HCT116 (cell line): ENCODE results near the gene NR2C2. TPM values are rescaled to one million over a fixed set of nuclear protein-coding genes. Genes with fewer than 3 reads are reported as not detected.

ENCODE experiments used
- ATAC-seq: fragments of 200-7000 bp; cut with Tn5 transposase; 2 replicates; pipeline ENCODE4 v1.9.1; 2020; ENCODE audit warnings: mild to moderate bottlenecking, moderate library complexity
- BruUV-seq: library from RNA; stranded (reverse); fragments of 400-500 nt; replicated peaks from 2 replicates; lab custom pipeline; 2021; lab: Mats Ljungman, UMichigan
- CTCF ChIA-PET: fragments of 300-600 bp; sonication (Branson Sonifier 250); formaldehyde crosslinking; loops from one replicate; lab custom pipeline; 2021; ENCODE audit warnings: antibody characterized with exemption; lab: Charles Lee
- POLR2A ChIA-PET: fragments of 300-600, 350-600 bp; sonication (Branson Sonifier 250); formaldehyde crosslinking; loops from one replicate; lab custom pipeline; 2021; ENCODE audit warnings: antibody characterized with exemption; lab: Charles Lee
- RAD21 ChIA-PET, 2 experiments: fragments of 300-600 bp; sonication (Branson Sonifier 250); formaldehyde crosslinking; loops; one replicate each; lab custom pipeline; 2023; ENCODE audit warnings: low total read pairs in 2 of 2; ENCODE audit not compliant: uncharacterized antibody in 2 of 2, unreplicated experiment in 2 of 2, low non-redundant PET in 1 of 2; lab: Charles Lee
- DNase-seq: peaks from one replicate; pipeline ENCODE4 v3.0.0-alpha.2; 2010; ENCODE audit warnings: low read depth, low spot score
- H2AFZ ChIP-seq: fragments of 200-600 bp; shearing (Covaris generic), sonication (generic); 2 replicates; pipeline ENCODE4 v1.6.1; 2017; ENCODE audit warnings: low read depth, mixed run types, mixed read lengths, antibody characterized with exemption, low read length; ENCODE audit not compliant: poor library complexity, severe bottlenecking
- H3K27ac ChIP-seq: 2 replicates; pipeline ENCODE4 v1.5.1; 2012; ENCODE audit warnings: low read depth, low read length
- H3K27me3 ChIP-seq: fragments of 200-600 bp; sonication (generic); 2 replicates; pipeline ENCODE4 v1.6.1; 2016; ENCODE audit warnings: mixed run types, low read length, mixed read lengths; ENCODE audit not compliant: insufficient read depth
- H3K36me3 ChIP-seq, 2 experiments: fragments of 200-500 bp in 1 of 2; fragments of 200-600 bp in 1 of 2; sonication (Bioruptor generic) in 1 of 2; sonication (generic) in 1 of 2; 2 replicates each; pipeline versions ENCODE4 v1.5.1 to v1.6.1; 2014 to 2016; ENCODE audit warnings: low read length in 2 of 2, inconsistent platforms in 1 of 2, mixed read lengths in 1 of 2, mixed run types in 1 of 2; ENCODE audit not compliant: insufficient read depth in 2 of 2, control insufficient read depth in 1 of 2
- H3K4me1 ChIP-seq, 2 experiments: fragments of 200-600 bp in 1 of 2; sonication (generic) in 1 of 2; 2 replicates each; pipeline versions ENCODE4 v1.5.1 to v1.6.1; 2012 to 2017; ENCODE audit warnings: low read length in 2 of 2, inconsistent platforms in 1 of 2, mild to moderate bottlenecking in 1 of 2, mixed read lengths in 1 of 2, mixed run types in 1 of 2, moderate library complexity in 1 of 2; ENCODE audit not compliant: insufficient read depth in 2 of 2, control insufficient read depth in 1 of 2
- H3K4me2 ChIP-seq: fragments of 200-600 bp; sonication (generic); 2 replicates; pipeline ENCODE4 v1.6.1; 2017; ENCODE audit warnings: mixed run types, low read length, mixed read lengths
- H3K4me3 ChIP-seq, 2 experiments: fragments of 200-600 bp in 1 of 2; sonication (generic) in 1 of 2; replicated peaks in 1 of 2; 2 replicates each; pipeline ENCODE4 v1.5.1; 2011 to 2016; ENCODE audit warnings: low read length in 2 of 2, control low read depth in 1 of 2, low read depth in 1 of 2, mild to moderate bottlenecking in 1 of 2, mixed read lengths in 1 of 2, mixed run types in 1 of 2
- H3K79me2 ChIP-seq: fragments of 200-600 bp; sonication (generic); 2 replicates; pipeline ENCODE4 v1.6.1; 2017; ENCODE audit warnings: mild to moderate bottlenecking, mixed run types, low read length, moderate library complexity, mixed read lengths; ENCODE audit not compliant: insufficient read depth
- H3K9ac ChIP-seq: fragments of 200-600 bp; sonication (generic); 2 replicates; pipeline ENCODE4 v1.6.1; 2016; ENCODE audit warnings: low read length, mixed read lengths
- H3K9me2 ChIP-seq: fragments of 200-600 bp; sonication (generic), shearing (Covaris generic); 2 replicates; pipeline ENCODE4 v1.6.1; 2017; ENCODE audit warnings: mixed run types, mild to moderate bottlenecking, moderate library complexity; ENCODE audit not compliant: insufficient read depth
- H3K9me3 ChIP-seq, 2 experiments: fragments of 200-500 bp in 1 of 2; fragments of 200-600 bp in 1 of 2; sonication (Bioruptor generic) in 1 of 2; sonication (generic) in 1 of 2; 2 replicates each; pipeline ENCODE4 v1.6.1; 2014 to 2017; ENCODE audit warnings: low read length in 2 of 2, mixed read lengths in 2 of 2, inconsistent platforms in 1 of 2, low read depth in 1 of 2, mild to moderate bottlenecking in 1 of 2, mixed run types in 1 of 2, moderate library complexity in 1 of 2; ENCODE audit not compliant: control insufficient read depth in 1 of 2, insufficient read depth in 1 of 2
- H4K20me1 ChIP-seq: fragments of 200-600 bp; sonication (generic), shearing (Covaris generic); 2 replicates; pipeline ENCODE4 v1.6.1; 2017; ENCODE audit warnings: mixed run types, mild to moderate bottlenecking, moderate library complexity; ENCODE audit not compliant: insufficient read depth
- CEBPB ChIP-seq: IDR thresholded peaks from 2 replicates; pipeline ENCODE4 v1.6.1; 2012; ENCODE audit warnings: low read depth
- ELF1 ChIP-seq: IDR thresholded peaks from 2 replicates; pipeline ENCODE4 v1.6.1; 2012; ENCODE audit warnings: low read depth, borderline replicate concordance
- EZH2phosphoT487 ChIP-seq: fragments of 200-600 bp; IDR thresholded peaks from 2 replicates; pipeline ENCODE4 v1.6.1; 2018; ENCODE audit warnings: antibody characterized with exemption, borderline replicate concordance
- FOSL1 ChIP-seq: IDR thresholded peaks from 2 replicates; pipeline ENCODE4 v1.6.1; 2012; ENCODE audit warnings: low read depth
- POLR2A ChIP-seq: IDR thresholded peaks from 2 replicates; pipeline ENCODE4 v1.7.0; 2011; ENCODE audit warnings: borderline replicate concordance; ENCODE audit not compliant: insufficient read depth, insufficient read length; ENCODE audit errors: extremely low read depth
- RAD21 ChIP-seq: IDR thresholded peaks from 2 replicates; pipeline ENCODE4 v1.6.1; 2012; ENCODE audit warnings: low read depth, mild to moderate bottlenecking
- SP1 ChIP-seq: IDR thresholded peaks from 2 replicates; pipeline ENCODE4 v1.6.1; 2012; ENCODE audit warnings: low read depth
- TCF7L2 ChIP-seq: IDR thresholded peaks from 2 replicates; pipeline ENCODE4 v1.7.0; 2011; ENCODE audit warnings: borderline replicate concordance, inconsistent platforms; ENCODE audit not compliant: insufficient read depth, insufficient read length; ENCODE audit errors: extremely low read depth
- YY1 ChIP-seq: IDR thresholded peaks from 2 replicates; pipeline ENCODE4 v1.6.1; 2011; ENCODE audit warnings: low read length, low read depth, moderate library complexity, mild to moderate bottlenecking; ENCODE audit not compliant: insufficient replicate concordance; ENCODE audit errors: extremely low read depth
- ZNF274 ChIP-seq: fragments of 200-500 bp; sonication (Bioruptor generic); IDR thresholded peaks from 2 replicates; pipeline ENCODE4 v1.6.1; 2014; ENCODE audit warnings: mild to moderate bottlenecking, low read depth, low read length, inconsistent platforms
- intact Hi-C: fragments of 100-400 bp; cut with micrococcal nuclease; formaldehyde crosslinking; loops from 2 replicates; pipeline ENCODE4 v1.10.0; 2022
- total RNA-seq: library from RNA; stranded (reverse); gene quantifications from one replicate; pipeline ENCODE4 v1.2.1, GENCODE V29; 2021; ENCODE audit not compliant: unreplicated experiment
- TF ChIP-seq, protein P1 (sequence below): IDR thresholded peaks from 2 replicates; pipeline ENCODE4 v1.6.1; 2012; ENCODE audit warnings: low read depth

NR2C2 gene
- total RNA-seq, 1 experiment from 2014 or later, result 45.0 TPM

DNA sequence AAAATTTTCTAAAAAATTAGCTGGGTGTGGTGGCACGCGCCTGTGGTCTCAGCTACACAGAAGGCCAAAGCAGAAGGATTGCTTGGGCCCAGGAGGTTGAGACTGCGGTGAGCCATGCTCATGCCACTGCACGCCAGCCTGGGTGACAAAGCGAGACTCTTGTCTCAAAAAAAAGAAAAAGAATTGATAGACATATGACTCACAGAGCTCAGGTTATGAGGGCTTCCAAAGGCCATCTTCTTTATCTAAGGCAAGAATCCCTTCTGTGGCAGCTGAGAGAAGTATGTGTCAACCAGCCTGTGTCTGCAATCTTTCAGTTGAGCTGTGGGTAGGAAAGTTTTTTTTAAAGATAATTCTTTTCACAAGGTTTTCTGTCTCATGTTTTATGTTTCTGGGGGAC lies 63.8 kb downstream of the NR2C2 start (continued):
- TF ChIP-seq, protein P1, sequence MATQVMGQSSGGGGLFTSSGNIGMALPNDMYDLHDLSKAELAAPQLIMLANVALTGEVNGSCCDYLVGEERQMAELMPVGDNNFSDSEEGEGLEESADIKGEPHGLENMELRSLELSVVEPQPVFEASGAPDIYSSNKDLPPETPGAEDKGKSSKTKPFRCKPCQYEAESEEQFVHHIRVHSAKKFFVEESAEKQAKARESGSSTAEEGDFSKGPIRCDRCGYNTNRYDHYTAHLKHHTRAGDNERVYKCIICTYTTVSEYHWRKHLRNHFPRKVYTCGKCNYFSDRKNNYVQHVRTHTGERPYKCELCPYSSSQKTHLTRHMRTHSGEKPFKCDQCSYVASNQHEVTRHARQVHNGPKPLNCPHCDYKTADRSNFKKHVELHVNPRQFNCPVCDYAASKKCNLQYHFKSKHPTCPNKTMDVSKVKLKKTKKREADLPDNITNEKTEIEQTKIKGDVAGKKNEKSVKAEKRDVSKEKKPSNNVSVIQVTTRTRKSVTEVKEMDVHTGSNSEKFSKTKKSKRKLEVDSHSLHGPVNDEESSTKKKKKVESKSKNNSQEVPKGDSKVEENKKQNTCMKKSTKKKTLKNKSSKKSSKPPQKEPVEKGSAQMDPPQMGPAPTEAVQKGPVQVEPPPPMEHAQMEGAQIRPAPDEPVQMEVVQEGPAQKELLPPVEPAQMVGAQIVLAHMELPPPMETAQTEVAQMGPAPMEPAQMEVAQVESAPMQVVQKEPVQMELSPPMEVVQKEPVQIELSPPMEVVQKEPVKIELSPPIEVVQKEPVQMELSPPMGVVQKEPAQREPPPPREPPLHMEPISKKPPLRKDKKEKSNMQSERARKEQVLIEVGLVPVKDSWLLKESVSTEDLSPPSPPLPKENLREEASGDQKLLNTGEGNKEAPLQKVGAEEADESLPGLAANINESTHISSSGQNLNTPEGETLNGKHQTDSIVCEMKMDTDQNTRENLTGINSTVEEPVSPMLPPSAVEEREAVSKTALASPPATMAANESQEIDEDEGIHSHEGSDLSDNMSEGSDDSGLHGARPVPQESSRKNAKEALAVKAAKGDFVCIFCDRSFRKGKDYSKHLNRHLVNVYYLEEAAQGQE, result no peak

DNA sequence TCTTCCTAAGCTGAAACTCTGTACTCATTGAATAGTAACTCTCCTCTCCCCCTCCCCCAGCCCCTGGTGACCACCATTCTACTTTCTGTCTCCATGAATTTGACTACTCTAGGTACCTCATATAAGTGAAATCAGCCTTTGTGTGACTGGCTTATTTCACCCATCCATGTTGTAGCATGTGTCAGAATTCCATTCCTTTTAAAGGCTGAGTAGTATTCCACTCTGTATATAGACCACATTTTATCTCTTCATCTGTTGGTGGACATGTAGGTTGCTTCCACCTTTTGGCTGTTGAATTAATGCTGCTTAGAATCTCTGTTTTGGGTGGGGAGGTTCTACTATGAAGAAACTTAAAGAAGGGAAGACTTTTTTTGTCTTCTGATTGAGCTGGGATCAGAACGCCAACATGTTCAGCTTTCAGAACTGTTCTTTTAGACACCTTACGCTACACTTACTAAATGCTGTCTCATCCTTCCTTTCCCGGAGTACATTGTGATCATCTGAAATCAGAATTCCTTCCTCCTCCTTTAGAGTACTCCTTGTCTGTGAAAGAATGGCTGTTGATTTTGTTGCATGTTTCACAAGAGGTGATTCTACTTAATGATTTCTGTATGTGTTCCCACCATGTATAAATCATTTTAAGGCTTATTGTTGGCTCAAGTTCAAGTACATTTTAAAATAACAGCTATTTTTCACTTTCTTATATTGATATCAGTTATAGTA lies 67.4 kb downstream of the NR2C2 start:
- no peak overlapping the region for H2AFZ ChIP-seq
- no peak overlapping the region for H3K4me2 ChIP-seq
- no peaks in the 10 kb centered on the region for H4K20me1 ChIP-seq
- no peak for TF ChIP-seq ELF1
- TF ChIP-seq SP1, result no peak
- TF ChIP-seq RAD21, result no peak
- TF ChIP-seq YY1, result no peak
- no peak for TF ChIP-seq EZH2phosphoT487
- TF ChIP-seq CEBPB, result no peak
- no peak for TF ChIP-seq ZNF274
- no peak for TF ChIP-seq POLR2A
- no peak for TF ChIP-seq FOSL1
- TF ChIP-seq TCF7L2, result no peak
- TF ChIP-seq, protein P1, result no peak
- H3K36me3 ChIP-seq, result peaks cover 17 to 19% of the 10 kb centered on the region in 2 experiments; a peak in 3 of 4 replicates
- BruUV-seq, result no TSS peak
- intact Hi-C loops, result no loop called here
- H3K27me3 ChIP-seq, result no peaks in the 10 kb centered on the region
- no peaks in the 10 kb centered on the region for H3K79me2 ChIP-seq
- no peak overlapping the region for H3K9ac ChIP-seq
- H3K4me3 ChIP-seq, result no peak overlapping the region
- DNase-seq (no peak), ATAC-seq (no peak)
- CTCF ChIA-PET, result no interaction called here
- no peak overlapping the region for H3K27ac ChIP-seq
- H3K9me3 ChIP-seq, result no peaks in the 10 kb centered on the region
- H3K4me1 ChIP-seq, result no peaks in the 10 kb centered on the region
- H3K9me2 ChIP-seq, result no peaks in the 10 kb centered on the region
- POLR2A ChIA-PET, result no interaction called here
- RAD21 ChIA-PET, result no interaction called here
